Activated CD4-positive, alpha-beta T cell treated with anti-CD3 and anti-CD28 coated beads, Interleukin-10, Interleukin-2, amounts not matched to agents 100 ng/mL and 50 ng/mL, durations not matched to agents 16 hours and 8 hours (primary cell): ENCODE measurements around the gene GRM5.
"Not testable (repeated sequence)": the region's sequence is repeated elsewhere in the genome, so short reads cannot be mapped to it uniquely, and the experiment has no call there.

ENCODE experiments used
- DNase-seq: peaks from one replicate; pipeline ENCODE4 v3.0.0-alpha.2; 2020

The GRM5 gene

GRCh38 chr11:88961621-88962020 lies 104.2 kb downstream of the GRM5 start:
- not testable (repeated sequence) for DNase-seq

GRCh38 chr11:88959857-88960256 lies 105.9 kb downstream of the GRM5 start:
- DNase-seq = not testable (repeated sequence)

GRCh38 chr11:88950975-88951374 lies 114.8 kb downstream of the GRM5 start:
- DNase-seq = no peak

GRCh38 chr11:88948908-88949307 lies 116.9 kb downstream of the GRM5 start:
- not testable (repeated sequence) for DNase-seq

- DNase-seq = not testable (repeated sequence)
Measured at GRCh38 chr11:88947843-88948572, 117.8 kb downstream of the GRM5 start.

- not testable (repeated sequence) for DNase-seq
Measured at GRCh38 chr11:88929665-88930064, 136.1 kb downstream of the GRM5 start.

- not testable (repeated sequence) for DNase-seq
Measured at GRCh38 chr11:88917065-88917464, 148.7 kb downstream of the GRM5 start.

GRCh38 chr11:88909500-88909899 lies 156.3 kb downstream of the GRM5 start:
- DNase-seq = no peak

GRCh38 chr11:88901436-88901835 lies 164.3 kb downstream of the GRM5 start:
- DNase-seq = not testable (repeated sequence)

- DNase-seq = not testable (repeated sequence)
Measured at GRCh38 chr11:88888855-88889254, 176.9 kb downstream of the GRM5 start.

GRCh38 chr11:88886796-88887195 lies 179.0 kb downstream of the GRM5 start:
- peak; percentile 37 for DNase-seq

- not testable (repeated sequence) for DNase-seq
Measured at GRCh38 chr11:88882800-88883199, 183.0 kb downstream of the GRM5 start.

- no peak for DNase-seq
Measured at GRCh38 chr11:88861618-88862017, 204.2 kb downstream of the GRM5 start.

- not testable (repeated sequence) for DNase-seq
Measured at GRCh38 chr11:88860431-88860830, 205.4 kb downstream of the GRM5 start.

- not testable (repeated sequence) for DNase-seq
Measured at GRCh38 chr11:88853963-88854362, 211.8 kb downstream of the GRM5 start.

GRCh38 chr11:88851547-88851946 lies 214.2 kb downstream of the GRM5 start:
- DNase-seq = not testable (repeated sequence)

GRCh38 chr11:88849773-88850172 lies 216.0 kb downstream of the GRM5 start:
- DNase-seq = not testable (repeated sequence)

- DNase-seq = no peak
Measured at GRCh38 chr11:88849368-88849767, 216.4 kb downstream of the GRM5 start.

- DNase-seq = not testable (repeated sequence)
Measured at GRCh38 chr11:88846266-88846665, 219.5 kb downstream of the GRM5 start.

- DNase-seq = peak; percentile 23
Measured at GRCh38 chr11:88844941-88845340, 220.8 kb downstream of the GRM5 start.

- peak; percentile 16 for DNase-seq
Measured at GRCh38 chr11:88843766-88844426, 221.9 kb downstream of the GRM5 start.

GRCh38 chr11:88838139-88838538 lies 227.6 kb downstream of the GRM5 start:
- not testable (repeated sequence) for DNase-seq

GRCh38 chr11:88835709-88836108 lies 230.1 kb downstream of the GRM5 start:
- DNase-seq = not testable (repeated sequence)

GRCh38 chr11:88831303-88831890 lies 234.4 kb downstream of the GRM5 start:
- no peak for DNase-seq
